Stimulated activated naive CD4-positive, alpha-beta T cell (primary cell): ENCODE measurements around the gene SORBS1.

ENCODE experiments used
- DNase-seq, 6 experiments: peaks; one replicate each; lab custom pipeline; 2025; lab: John Stamatoyannopoulos, UW

The SORBS1 gene

DNA sequence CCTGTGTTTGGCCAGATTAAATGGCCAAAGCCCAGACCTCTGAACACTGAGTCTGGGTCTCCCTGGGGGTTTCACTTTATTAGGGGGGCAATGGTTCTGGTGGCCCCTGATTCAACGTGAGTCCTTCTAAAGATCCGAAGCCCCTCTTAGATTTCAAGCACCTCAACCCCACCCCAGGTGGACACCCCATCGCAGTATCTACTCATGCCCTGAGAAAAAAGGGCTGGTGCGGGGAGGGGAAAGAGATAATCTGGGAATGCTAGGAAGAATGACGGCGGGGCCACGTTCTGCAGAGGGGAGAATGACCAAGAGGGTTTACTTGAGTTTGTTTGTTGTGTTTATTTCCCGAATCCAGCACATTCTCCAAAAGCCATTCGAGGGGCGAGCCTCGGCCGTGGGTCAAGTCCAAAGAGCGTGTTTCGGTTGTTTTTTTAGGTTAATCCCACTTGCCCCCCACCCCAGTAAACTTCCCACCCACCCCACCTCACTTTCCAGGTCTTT, 271.2 kb downstream of the SORBS1 start:
- no peak for DNase-seq

DNA sequence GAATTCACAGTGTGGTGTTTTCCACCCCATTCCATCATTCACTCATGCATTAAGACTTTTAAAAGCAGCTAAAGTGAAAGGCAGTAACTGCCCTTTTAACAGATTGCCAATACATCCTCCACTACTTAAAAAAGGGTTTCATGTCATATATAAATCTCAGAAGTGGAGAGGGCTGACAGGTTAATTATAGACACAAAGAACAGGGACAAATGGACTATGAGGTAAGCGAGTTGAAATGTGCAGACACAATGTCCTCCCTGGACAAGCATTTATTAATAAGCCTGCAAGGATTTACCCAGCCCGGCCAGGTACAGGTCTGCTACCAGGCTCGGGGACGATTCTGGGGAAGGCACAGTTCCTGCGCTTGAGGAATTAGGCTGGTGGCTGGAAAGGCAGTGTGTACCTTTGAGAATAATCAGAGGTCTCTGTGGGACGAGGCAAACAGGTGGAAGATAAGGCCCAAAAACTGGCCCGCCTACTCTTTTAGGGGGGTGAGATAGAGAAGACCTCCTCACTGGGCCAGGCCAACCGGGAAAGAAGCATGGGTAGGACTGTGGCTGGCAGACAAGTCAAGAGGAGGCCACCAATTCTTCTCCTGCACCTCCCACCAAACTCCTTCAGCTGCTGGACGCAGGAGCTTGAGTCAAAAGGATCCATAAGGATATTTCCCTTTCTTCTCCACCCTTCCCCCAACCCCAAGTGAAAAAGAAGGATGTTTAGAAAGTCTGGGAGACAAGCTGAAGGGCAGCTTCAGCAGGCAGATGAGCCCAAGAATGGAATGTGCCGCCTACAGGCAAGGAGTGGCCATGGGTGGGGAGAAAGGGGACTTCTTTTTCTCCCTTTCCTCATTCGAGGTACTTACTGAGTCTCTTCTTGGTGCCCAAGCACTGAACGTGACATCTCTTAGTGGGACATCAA, 271.9 kb downstream of the SORBS1 start:
- DNase-seq: no peak

DNA sequence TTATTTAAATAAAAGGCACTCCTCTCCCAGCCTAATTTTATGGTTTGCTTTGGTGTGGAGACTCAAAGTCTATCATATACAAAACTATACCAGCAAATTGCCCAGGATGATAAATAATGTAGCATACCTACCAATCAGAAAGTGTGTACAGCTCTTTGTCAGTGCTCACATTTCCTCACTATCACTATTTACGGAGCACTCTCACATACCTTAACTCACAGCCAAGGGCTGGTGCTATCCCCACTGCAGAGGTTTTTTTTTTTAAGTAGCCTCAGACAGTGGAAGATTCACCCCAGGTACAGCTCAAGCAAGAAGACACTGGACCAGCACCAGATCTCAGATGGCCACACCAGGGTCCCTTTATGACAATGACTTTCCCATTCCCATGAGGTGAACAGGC, 272.9 kb downstream of the SORBS1 start:
- DNase-seq: no peak

DNA sequence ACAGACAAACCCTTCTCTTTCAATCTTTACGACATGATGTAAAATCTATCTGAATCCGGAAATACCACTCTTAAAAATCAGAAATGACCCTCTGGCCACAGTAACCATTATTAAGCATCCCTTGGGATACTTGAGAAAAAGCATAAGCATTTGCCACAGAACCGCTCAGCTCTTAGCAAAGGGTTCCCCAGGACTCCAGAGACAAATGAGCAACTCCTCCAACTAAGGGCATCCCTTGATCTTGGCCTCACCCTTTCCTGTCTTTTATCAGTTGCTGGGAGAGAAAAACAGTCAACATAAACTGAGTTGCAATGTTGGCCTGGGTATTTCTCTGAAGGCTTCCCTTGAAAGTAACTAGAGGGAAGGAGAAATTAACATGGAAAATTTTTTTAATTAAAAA, 273.9 kb downstream of the SORBS1 start:
- no peak for DNase-seq

DNA sequence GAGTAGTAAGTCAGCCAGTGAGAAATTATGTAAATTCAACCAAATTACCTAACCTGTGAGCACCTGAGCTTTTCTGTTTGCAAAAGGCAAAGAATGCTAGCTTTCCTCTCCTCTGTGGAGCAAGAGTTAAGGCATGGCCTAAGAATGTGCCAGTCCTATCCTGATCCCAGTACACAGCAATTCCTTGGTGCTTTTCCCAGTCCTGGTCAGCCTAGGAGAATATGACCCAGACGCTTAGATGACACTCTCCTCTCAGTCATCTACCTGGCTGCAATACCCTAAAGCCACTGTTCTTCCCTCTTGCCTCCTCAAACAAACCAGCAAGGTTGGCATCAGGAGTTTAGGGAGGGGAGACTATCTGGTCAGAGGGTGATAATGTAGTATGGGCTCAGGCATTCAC, 274.5 kb downstream of the SORBS1 start:
- DNase-seq: no peak

DNA sequence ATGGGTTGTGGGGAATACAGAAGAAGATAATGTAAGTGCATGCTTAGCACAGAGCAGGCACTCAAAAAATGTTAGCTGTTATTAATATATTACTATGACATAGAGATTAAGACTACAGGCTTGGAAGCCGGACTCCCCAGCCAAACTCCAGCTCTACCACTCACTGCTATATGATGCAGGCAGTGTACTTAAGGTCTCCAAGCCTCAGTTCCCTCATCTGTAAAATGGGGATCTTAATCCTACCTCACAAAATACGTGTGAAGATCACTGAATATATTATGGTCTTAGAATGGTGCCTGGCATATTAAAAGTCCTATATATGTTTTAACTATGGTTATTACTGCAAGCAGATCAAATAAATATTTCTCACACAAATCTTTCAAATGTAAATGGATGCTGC, 275.6 kb downstream of the SORBS1 start:
- no peak for DNase-seq

DNA sequence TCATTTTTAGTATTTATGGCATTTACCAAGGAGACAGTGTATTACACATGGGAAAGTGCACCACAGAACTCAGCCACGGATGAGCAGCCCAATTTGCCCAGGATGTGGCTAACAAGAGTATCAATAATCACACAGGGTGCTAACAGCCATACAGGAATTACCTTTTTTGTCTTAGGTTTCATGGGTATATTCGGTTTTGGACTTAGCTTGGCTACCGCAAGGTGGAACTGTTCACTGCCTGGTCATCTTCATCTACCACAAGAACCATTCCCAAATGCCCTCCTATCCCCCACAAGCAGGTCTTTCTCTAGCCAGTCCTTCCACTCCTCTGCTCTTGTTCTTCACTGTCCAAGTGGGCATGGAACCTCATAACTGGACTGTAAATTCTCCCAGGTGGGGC, 276.4 kb downstream of the SORBS1 start:
- DNase-seq: no peak

DNA sequence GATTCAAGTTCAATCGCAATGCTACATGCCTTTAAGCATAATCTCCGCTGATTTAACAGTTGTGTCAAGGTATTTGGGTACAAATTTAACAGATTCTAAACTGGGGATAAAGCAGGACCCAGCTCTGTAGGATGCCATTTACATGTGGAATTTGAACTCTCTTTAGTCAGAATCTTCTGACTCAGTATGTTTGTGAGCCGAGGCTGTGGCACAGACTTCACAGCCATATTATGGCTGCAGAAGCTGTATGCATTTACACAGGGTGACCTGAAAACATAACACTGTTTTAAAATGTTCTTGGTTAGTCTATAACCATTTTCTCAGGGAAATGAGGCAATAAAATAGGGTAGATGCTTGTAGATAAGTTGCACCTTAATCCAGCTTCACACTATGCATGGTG, 279.1 kb downstream of the SORBS1 start:
- no peak for DNase-seq

DNA sequence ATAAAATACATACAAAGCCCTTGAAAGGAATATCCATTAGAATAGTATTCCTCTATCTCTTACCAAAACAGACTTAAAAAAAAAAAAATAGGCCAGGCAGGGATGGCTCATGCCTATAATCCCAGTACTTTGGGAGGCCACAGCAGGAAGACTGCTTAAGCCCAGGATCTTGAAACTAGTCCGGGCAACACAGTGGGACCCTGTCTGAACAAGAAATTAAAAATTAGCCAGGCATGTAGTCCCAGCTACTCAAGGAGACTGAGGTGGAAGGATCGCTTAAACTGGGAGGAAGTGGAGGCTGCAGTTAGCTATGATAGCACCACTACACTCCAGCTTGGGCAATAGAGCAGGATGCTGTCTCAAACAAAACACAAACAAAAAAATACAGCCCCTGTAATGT, 280.0 kb downstream of the SORBS1 start:
- no peak for DNase-seq

DNA sequence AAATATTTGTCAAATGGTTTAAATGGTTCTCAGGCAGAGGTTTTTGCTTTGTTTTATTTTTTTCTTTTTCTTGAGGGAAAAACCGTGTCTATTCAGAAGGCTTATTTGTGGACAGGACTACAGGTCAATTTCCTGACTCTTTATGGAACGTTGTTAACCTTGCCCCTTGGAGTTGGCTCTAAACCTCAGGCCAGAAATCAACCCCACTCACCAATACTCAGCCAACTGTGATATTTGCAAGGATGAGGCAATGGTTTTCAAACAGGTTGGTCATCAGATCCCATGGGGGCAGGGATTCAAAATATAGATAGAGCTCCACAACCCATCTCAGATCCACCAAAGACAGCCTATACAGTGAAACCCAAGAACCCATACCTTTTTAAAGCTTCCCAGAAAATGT, 280.5 kb downstream of the SORBS1 start:
- DNase-seq: no peak

DNA sequence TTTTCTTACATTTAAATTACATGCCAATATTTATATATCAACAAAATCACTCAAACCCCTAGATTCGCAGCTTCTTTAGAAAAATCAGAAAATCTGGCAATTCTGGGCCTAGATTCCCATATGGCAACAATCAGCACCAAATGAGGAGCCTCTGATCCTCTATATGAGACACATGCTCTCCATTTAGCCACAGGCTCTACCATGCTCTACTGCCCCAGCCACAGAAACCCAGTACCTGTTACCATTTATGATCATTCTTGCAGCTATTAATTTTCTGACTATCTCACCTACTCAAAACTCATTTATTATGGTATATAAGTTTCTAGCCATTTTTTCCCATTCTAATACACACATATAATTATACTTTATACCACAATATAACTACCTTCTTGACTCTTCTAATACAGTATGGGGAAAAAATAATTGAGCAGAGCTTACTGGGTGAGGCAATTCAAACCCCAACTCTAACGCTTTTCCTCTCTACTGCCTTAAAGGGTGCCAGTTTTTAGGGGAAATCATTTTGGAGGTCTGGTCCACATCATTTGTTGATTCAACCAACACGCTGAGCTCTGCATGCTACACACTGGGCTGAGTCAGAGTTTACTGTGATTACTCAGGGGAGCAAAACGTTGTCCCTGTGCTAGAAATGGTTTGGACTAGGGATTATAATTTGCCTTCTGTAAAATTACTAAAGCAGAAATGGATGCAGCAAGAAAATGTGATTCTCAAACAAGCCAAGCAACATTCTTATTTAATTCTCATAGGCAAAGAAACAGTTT, 281.9 kb downstream of the SORBS1 start:
- DNase-seq: no peak

DNA sequence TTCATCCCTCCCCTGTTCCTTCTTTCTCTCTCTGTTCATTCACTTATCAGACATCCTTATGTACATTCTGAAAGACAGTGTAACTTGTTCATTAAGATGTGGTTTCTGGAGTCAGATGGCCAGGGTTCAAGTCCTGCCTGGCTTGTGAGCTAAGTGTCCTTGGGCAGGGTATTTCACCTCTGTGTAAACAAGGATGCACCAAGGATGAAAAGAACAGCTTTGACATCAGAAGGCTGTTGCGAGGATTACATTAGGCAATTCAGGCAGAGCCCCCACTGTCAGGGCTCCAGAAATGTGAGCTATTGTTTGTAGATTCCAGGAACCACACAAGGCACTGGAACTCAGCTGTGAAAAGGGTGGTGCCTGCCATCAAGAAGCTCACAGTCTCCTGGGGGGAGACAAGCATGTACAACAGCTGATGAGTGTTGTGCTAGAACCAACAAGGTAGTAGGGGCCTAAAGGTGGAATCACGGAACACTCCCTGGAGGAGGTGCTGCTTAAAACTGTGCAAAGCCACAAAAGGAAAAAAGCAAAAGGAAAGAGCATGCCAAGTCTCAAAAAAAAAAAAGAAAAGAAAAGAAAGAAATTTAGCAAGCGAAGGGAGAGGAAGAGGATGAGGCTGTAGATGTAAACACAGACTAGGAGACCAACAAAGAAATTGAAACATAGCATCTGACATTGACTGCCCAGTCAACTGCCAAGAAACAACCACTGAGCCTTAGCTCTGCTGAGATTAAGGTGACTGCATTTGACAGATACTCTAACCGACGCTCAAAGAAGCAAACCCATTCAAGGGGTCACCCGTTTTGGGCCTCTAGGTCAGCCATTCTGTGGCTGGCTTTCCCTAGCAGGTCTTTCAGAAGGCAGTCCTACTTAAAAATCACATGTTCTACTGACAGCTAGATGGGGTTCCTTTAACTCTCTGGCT, 282.8 kb downstream of the SORBS1 start:
- no peak for DNase-seq

DNA sequence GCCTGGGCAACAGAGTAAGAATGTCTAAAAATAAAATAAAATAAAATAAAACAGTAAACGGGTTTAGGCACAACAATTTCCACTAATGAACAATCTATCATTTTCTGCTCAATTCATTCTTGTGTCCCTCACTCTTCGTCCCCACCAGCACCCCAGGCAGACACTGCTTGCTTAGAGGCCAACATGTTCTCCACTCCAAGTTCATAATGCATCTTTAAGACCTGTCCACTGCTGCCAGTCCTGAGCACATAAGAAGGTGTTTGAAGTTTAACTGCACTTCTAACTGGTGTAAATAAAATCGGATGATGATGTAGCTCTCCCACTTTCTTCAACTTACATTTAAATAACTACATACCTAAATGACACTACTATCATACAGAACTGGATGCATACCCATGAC, 283.6 kb downstream of the SORBS1 start:
- DNase-seq: no peak

DNA sequence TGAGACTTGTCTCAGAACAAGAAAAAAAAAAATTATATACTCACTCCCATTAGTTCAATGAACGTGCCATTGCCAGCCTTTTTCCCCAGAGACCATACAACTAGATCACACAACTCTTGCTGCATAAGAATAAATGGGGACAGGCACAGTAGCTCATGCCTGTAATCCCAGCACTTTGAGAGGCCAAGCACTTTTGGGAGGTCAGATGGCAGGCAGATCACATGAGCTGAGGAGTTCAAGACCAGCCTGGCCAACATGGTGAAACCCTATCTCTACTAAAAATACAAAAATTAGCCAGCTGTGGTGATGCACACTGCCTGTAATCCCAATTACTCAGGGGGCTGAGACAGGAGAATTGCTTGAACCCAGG, 284.0 kb downstream of the SORBS1 start:
- DNase-seq: no peak

DNA sequence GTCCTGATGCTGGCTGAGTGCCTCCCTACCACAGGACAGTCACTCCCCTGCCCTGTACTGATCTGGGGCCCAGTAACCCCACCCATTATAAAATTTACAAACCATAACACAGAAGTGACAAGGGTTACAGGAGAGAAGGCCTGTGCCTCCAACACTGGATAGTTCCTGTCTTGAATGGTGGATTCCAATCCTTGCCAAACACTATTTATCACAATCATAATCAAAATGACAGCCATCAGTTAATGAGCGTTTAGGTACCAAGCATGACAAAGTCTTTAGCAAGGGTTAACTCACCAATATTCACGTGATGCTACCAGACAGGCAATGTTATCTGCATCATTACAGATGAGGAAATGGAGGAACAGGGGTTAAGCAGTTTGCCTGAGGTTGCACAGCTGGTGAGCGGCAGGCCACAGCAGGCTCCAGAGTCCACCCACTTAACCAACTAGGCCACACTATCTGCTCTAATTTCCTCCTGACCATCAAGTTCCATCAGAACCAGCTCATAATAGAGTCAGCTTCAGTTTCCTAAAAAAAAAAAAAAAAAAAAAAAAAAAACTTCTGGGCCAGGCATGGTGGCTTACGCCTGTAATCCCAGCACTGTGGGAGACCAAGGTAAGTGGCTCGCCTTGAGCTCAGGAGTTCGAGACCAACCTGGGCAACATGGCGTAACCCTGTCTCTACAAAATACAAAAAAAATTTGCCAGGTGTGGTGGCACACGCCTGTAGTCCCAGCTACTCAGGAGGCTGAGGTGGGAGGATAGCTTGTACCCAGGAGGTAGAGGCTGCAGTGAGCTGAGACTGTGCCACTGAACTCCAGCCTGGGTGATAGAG, 284.6 kb downstream of the SORBS1 start:
- DNase-seq: no peak

DNA sequence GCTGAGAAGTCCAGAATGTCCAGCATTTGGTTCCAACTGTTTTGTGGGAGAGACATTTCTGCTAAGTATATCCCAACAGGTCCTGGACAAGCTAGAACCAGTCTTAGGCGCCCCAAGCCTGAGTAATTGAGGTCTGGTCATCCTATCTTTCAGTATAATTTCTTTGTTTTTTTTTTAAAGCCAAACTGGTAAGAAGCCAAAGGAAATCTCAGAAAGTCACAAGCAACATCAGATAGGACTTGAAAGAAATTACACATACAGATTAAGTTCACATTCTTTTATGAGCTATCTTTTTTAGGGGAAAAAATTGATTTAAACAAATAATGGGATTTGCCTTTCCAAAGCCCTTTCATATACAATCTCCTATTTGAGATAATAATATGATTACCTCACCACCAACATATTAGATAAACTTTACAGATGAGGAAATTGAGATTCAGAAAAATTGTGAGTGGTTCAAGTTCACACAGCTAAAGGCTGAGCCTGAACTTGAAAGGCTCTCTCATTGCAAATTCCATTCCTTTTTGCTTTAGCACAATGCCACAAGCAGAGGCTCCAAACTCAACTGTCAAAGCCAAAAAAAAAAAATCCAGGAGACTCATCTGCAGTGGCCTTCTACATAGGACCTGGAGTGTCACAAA, 285.3 kb downstream of the SORBS1 start:
- DNase-seq: no peak

DNA sequence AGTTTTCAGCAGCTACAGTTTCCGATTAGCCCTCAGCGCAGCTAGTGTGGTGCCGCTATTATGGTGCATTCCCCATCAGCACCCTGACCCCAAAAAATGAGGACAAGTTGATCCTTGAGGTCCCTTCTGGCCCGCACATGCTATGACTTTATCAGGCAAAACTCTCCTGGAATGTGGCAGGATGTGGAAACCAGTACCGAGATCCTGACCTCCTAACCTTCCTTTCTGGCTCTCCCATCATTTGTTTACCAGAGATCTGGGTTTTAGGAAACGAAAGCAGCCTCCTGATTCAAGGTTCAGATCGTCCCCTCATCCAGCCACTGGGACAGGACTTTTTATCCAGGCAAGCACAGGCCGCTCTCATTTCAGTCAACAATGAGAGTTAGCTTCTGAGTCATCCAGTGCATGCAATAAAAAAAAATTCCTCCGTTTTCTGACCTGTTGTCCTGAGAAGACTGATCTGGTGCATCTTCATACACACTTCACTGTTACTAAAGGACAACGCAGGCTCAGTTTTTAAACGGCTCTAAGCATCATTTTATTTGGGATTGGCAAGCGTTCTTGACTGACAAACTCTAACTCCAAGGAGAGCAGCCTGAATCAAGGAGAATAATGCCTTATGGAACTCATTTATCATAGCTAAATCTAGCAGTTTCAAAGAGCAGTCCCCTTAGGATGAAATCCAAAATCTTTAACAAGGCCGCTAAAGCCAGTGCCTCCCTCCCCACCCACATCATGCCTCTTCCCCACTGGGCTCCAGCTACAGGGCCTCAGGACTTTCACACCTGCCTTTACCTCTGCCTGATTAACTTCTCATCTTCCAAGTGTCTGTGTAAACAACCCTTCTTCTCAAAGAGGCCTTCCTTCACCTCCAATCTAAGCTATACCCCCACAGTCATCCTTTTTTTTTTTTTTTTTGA, 287.5 kb downstream of the SORBS1 start:
- DNase-seq: no peak

DNA sequence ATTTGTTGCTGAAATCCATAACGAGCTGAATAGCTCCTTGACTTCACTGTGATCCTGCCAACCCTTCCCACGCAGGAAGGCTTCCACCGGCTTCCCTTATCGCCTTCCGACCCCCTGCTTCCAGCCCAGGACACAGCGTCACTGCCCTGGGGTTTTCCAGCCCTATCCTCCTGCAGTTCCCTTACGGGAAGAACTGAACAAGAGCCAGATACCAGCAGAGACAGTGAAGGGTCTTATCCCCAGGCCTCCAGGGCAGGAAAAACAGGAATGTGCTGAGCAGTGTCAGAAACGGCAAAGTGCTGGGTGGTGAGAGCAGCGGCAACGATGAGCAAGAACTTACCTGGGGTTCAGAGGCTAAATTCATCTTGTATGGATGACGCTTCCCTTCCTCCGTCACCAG, 292.7 kb downstream of the SORBS1 start:
- no peak for DNase-seq

DNA sequence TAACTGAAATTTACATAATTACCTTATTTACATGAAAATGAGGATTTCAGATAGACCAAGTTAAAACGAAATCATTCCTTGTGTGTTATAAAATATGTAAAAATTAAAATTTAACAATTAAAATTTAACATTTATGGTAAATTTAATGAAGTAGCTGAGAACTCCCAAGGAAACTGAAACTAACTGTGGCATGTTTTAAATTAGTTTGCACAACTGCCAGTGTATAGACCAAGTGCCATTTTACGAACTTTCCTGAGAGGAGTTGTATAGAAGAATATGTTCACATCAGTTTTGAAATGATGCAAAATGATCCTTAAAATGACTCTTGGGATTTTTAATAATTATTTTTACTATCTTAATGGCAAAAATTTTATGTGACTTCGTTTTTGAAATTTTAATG, 293.9 kb downstream of the SORBS1 start:
- no peak for DNase-seq

DNA sequence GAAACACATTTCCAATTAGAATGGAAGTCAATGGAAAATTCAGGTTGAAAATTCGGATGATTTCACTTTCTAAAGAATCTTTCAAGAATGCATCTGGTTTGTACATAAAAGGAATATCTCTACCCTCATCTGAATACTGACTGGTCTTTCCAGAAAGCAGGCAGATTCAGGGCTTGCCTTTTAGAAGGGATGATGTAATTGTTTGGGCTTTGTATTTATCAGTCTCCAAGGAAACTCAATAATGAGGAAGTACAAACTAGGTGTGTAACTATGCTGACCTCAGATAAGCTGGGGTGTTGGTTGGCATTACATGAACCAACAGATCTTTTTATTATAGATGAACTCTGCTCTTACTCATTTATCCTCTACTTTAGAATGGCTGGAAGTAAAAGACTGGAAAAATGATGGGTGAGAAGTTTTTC, 294.5 kb downstream of the SORBS1 start:
- no peak for DNase-seq
